ENCODE data around the gene ANXA5. TPM values are rescaled to one million over a fixed set of nuclear protein-coding genes. Genes with fewer than 3 reads are reported as not detected.
A peak's percentile ranks its signal among the peaks of the same experiment; 100 is the strongest.

ANXA5 gene
- total RNA-seq (10 to 100 TPM; 50.8 to 55.9 TPM), total RNA-seq (28.6 to 179 (median 67.1) reads per million in 172 experiments)
- polyA plus RNA-seq (2013, experiment 1 of 2), result 139 TPM
- polyA plus RNA-seq (2013, experiment 2 of 2), result 123 TPM

DNA sequence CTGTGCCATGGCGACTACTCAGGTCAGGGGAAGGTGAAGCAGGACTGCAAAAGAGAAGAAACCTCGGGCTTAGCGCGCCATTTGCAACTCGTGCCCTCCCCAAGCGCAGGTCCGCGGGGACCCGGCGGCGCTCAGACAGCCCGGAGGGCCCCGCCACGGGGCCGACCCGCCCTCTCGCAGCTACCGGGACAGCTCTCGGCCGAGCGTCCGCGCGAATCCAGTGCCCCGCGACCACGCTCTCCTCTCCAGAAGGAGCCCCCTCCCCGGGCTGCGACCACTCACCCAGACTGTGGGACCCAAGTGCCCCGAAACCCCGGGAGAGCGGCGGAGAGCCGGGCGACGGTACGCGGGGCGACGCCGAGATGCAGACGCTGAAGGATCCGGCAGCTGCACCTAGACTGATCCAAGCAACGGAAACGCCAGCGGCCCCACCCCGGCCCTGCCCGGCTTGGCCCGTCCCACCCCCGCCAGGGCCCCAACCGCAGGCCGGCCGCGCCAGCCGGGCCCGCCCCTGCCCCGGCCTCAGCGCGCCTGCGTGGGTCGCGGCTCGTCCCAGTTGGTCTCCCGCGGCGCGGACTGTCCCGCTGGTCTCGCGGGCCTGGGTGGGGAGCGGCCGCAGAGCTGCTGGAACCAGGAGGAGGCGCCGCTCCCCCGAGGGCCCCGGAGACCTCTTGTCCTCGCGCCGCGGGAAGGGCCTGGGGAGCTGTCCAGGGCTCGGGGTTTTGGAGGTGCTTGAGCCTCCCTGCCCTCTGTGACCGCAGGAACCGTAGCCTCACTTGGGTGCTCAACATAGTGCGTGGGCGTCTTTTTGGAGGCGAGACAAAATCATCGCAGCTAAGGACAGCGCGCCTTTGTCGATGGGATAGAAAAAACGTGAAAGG lies at the start of gene ANXA5:
ANXA5 (minus strand) TSS at position 400 of the 881 bp plus-strand sequence; CDS start at position 9, 391 bp downstream.
- H3K9me3 ChIP-seq (ENCODE audit: control insufficient read depth in 1 of 2, insufficient read depth in 1 of 2, low read length in 2 of 2), result no peaks in the 10 kb centered on the region
- no peaks in the 10 kb centered on the region for H3K36me3 ChIP-seq (ENCODE audit: insufficient read depth, low read length)
- CTCF ChIA-PET, result interaction anchor here (1.6 to 2.0 kb wide), 2 partner anchors 11 to 27 kb away, joined by 4 to 6 read pairs; no protein-coding TSS in a partner anchor
- peaks cover 19% of the 10 kb centered on the region for H3K4me1 ChIP-seq (ENCODE audit: insufficient read depth, low read length)
- no peak for TF ChIP-seq CTCF (IDR thresholded peaks at IDR 0.05)
- ATAC-seq (ENCODE audit: poor library complexity) (peak; percentile 82), DNase-seq (peak; percentile 26 to 87 (median 62))
- Mint-ChIP-seq H3K36me3 (ENCODE audit: low read depth) (peaks cover 10% of the 10 kb centered on the region), H3K27ac (peak within 1 kb of the TSS; percentile 95), H3K4me3 (peak within 1 kb of the TSS; percentile 99), H3K4me1 (ENCODE audit: low read depth) (peaks cover 40% of the 10 kb centered on the region), H3K27me3 (no peaks in the 10 kb centered on the region), H3K9me3 (no peaks in the 10 kb centered on the region)
- peak within 1 kb of the TSS in 1 of 2 donors; percentile 66 for H3K27ac ChIP-seq (ENCODE audit: low read depth in 1 of 2, low read length in 2 of 2)
- POLR2A ChIA-PET, result interaction anchor here (0.6 to 2.6 kb wide), 8 partner anchors 12 to 1036 kb away, joined by 3 to 21 read pairs (median 3); partner anchors contain the start of genes BBS12, BBS7, CCNA2 and EXOSC9
- H3K4me3 ChIP-seq (ENCODE audit: low read length), result peak within 1 kb of the TSS; percentile 92
- intact Hi-C loops (cut with DNase I, micrococcal nuclease), result loop anchor here in 1 of 2 experiments (5.0 kb wide), 2 partner anchors 105 to 175 kb away; partner anchors contain the start of genes BBS7 and EXOSC9
- no peaks in the 10 kb centered on the region for H3K27me3 ChIP-seq (ENCODE audit: control insufficient read depth in 1 of 2, insufficient read depth in 2 of 2, low read length in 2 of 2)

- CTCF ChIA-PET, result interaction anchor here (0.6 to 1.2 kb wide), 4 partner anchors 12 to 1763 kb away, joined by 3 to 5 read pairs (median 3); no protein-coding TSS in a partner anchor
- Mint-ChIP-seq H3K27ac (no peak overlapping the region), H3K9me3 (no peaks in the 10 kb centered on the region), H3K36me3 (ENCODE audit: low read depth) (no peaks in the 10 kb centered on the region), H3K4me3 (no peak overlapping the region), H3K27me3 (no peaks in the 10 kb centered on the region), H3K4me1 (ENCODE audit: low read depth) (no peaks in the 10 kb centered on the region)
- no peaks in the 10 kb centered on the region for H3K27me3 ChIP-seq (ENCODE audit: control insufficient read depth in 1 of 2, insufficient read depth in 2 of 2, low read length in 2 of 2)
- H3K36me3 ChIP-seq (ENCODE audit: insufficient read depth, low read length), result no peaks in the 10 kb centered on the region
- H3K9me3 ChIP-seq (ENCODE audit: control insufficient read depth in 1 of 2, insufficient read depth in 1 of 2, low read length in 2 of 2), result peaks cover 0 to 3% of the 10 kb centered on the region in 2 experiments
- no peak overlapping the region for H3K4me3 ChIP-seq (ENCODE audit: low read length)
- POLR2A ChIA-PET, result no interaction called here
- H3K27ac ChIP-seq (ENCODE audit: low read depth in 1 of 2, low read length in 2 of 2), result no peak overlapping the region
- no peaks in the 10 kb centered on the region for H3K4me1 ChIP-seq (ENCODE audit: insufficient read depth, low read length)
- ATAC-seq (ENCODE audit: poor library complexity), result no peak
- DNase-seq, result no peak
- TF ChIP-seq CTCF (IDR thresholded peaks at IDR 0.05), result no peak
- intact Hi-C loops (cut with DNase I, micrococcal nuclease), result no loop called here
Observed at GRCh38 chr4:121742794-121743193, 46.0 kb upstream of the ANXA5 start.

GRCh38 chr4:121741751-121742150 lies 45.0 kb upstream of the ANXA5 start:
- POLR2A ChIA-PET, result no interaction called here
- H3K27me3 ChIP-seq (ENCODE audit: control insufficient read depth in 1 of 2, insufficient read depth in 2 of 2, low read length in 2 of 2), result no peaks in the 10 kb centered on the region
- H3K4me3 Mint-ChIP-seq, result no peak overlapping the region

More at GRCh38 chr4:121741751-121742150, 45.0 kb upstream of the ANXA5 start:
- DNase-seq (no peak), ATAC-seq (ENCODE audit: poor library complexity) (no peak)
- peaks cover 3% of the 10 kb centered on the region for H3K27me3 Mint-ChIP-seq
- CTCF ChIA-PET, result interaction anchor here (1.2 kb wide), 1 partner anchor 32 kb away, joined by 5 read pairs; no protein-coding TSS in a partner anchor
- TF ChIP-seq CTCF (IDR thresholded peaks at IDR 0.05), result no peak
- intact Hi-C loops (cut with DNase I, micrococcal nuclease), result no loop called here
- no peaks in the 10 kb centered on the region for H3K36me3 Mint-ChIP-seq (ENCODE audit: low read depth)
- H3K4me3 ChIP-seq (ENCODE audit: low read length), result no peak overlapping the region
- H3K9me3 ChIP-seq (ENCODE audit: control insufficient read depth in 1 of 2, insufficient read depth in 1 of 2, low read length in 2 of 2), result peaks cover 0 to 3% of the 10 kb centered on the region in 2 experiments
- no peaks in the 10 kb centered on the region for H3K4me1 Mint-ChIP-seq (ENCODE audit: low read depth)
- H3K9me3 Mint-ChIP-seq, result no peaks in the 10 kb centered on the region
- no peaks in the 10 kb centered on the region for H3K4me1 ChIP-seq (ENCODE audit: insufficient read depth, low read length)
- H3K36me3 ChIP-seq (ENCODE audit: insufficient read depth, low read length), result no peaks in the 10 kb centered on the region
- no peak overlapping the region for H3K27ac Mint-ChIP-seq
- no peak overlapping the region for H3K27ac ChIP-seq (ENCODE audit: low read depth in 1 of 2, low read length in 2 of 2)

Data from CD4-positive, alpha-beta T cell (primary cell).